ENCODE measurements around the gene CHADL.
A peak's percentile ranks its signal among the peaks of the same experiment; 100 is the strongest.

Gene CHADL

GRCh38 chr22:41240377-41241132 is at the start of gene CHADL:
CHADL (minus strand) TSS chr22:41240931; CDS start chr22:41240881, 50 bp downstream.
- TF ChIP-seq CTCF (IDR thresholded peaks at IDR 0.05; ENCODE audit: control extremely low read depth, extremely low read depth, low read depth, missing control alignments) = no peak
- ChIA-PET CTCF (no interaction called here), POLR2A (no interaction called here)
- DNase-seq (ENCODE audit: extremely low spot score) = no peak

GRCh38 chr22:41289671-41290070 is 48.9 kb upstream of the CHADL start:
- TF ChIP-seq CTCF (IDR thresholded peaks at IDR 0.05; ENCODE audit: control extremely low read depth, extremely low read depth, low read depth, missing control alignments) = no peak
- CTCF ChIA-PET = interaction anchor here (1.0 kb wide), 1 partner anchor 17 kb away, joined by 3 read pairs; no protein-coding TSS in a partner anchor
- no peak for DNase-seq (ENCODE audit: extremely low spot score)
- POLR2A ChIA-PET = no interaction called here

- CTCF ChIA-PET = interaction anchor here (1.0 to 1.2 kb wide), 2 partner anchors 33 to 51 kb away, joined by 3 to 4 read pairs; no protein-coding TSS in a partner anchor
- no peak for DNase-seq (ENCODE audit: extremely low spot score)
- no peak for TF ChIP-seq CTCF (IDR thresholded peaks at IDR 0.05; ENCODE audit: control extremely low read depth, extremely low read depth, low read depth, missing control alignments)
- POLR2A ChIA-PET = interaction anchor here (1.9 kb wide), 1 partner anchor 158 kb away, joined by 7 read pairs; the partner anchor contains the start of gene TOB2
These were observed 47.7 kb upstream of the CHADL start for GRCh38 chr22:41288245-41288946.

- no peak for DNase-seq (ENCODE audit: extremely low spot score)
- TF ChIP-seq CTCF (IDR thresholded peaks at IDR 0.05; ENCODE audit: control extremely low read depth, extremely low read depth, low read depth, missing control alignments) = no peak
- CTCF ChIA-PET = interaction anchor here (1.2 to 1.6 kb wide), 3 partner anchors 12 to 29 kb away, joined by 3 to 7 read pairs (median 3); partner anchors contain the start of gene ZC3H7B
These were observed 45.9 kb upstream of the CHADL start for GRCh38 chr22:41286639-41287091.

GRCh38 chr22:41285820-41286638 is 45.3 kb upstream of the CHADL start, which contains the start of gene RANGAP1:
RANGAP1 (minus strand) TSS chr22:41286187; CDS start chr22:41281044, 5,143 bp downstream.
- peak; percentile 97 for DNase-seq (ENCODE audit: extremely low spot score)
- no peak for TF ChIP-seq CTCF (IDR thresholded peaks at IDR 0.05; ENCODE audit: control extremely low read depth, extremely low read depth, low read depth, missing control alignments)
- ChIA-PET POLR2A (interaction anchor here (1.0 to 1.7 kb wide), 4 partner anchors 15 to 304 kb away, joined by 5 to 7 read pairs (median 6); partner anchors contain the start of genes PMM1, TEF and ZC3H7B), CTCF (interaction anchor here (1.2 to 1.6 kb wide), 5 partner anchors 11 to 29 kb away, joined by 3 to 7 read pairs (median 3); partner anchors contain the start of gene ZC3H7B)

More at GRCh38 chr22:41286639-41287091, 45.9 kb upstream of the CHADL start:
- POLR2A ChIA-PET = interaction anchor here (1.6 to 1.7 kb wide), 3 partner anchors 15 to 303 kb away, joined by 5 to 7 read pairs (median 6); partner anchors contain the start of genes PMM1 and ZC3H7B

Data from GM10248 (cell line).